ENCODE measurements around the gene ADGRB3.

Gene ADGRB3

GRCh38 chr6:69129046-69129445 lies 494.0 kb downstream of the ADGRB3 start:
- DNase-seq (ENCODE audit: low read depth), result no peak

DNA sequence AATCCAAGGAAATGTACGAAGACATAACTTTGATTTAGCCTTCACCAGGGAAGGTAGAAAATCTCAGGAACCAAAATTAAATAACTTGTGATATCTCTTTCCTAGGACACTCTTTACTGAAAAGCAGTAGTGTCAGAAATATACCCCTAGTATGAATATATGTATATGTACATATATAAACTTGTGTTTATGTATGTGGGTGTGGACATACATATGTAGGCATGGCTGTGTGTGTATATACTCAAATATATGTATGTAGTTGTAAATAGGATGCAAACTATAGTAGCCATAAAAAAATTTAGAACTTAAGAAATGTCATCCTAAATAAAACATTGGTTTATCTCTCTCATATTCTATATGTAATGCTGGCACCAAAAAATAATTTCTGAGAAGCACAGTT lies 500.8 kb downstream of the ADGRB3 start:
- no peak for DNase-seq (ENCODE audit: low read depth)

DNA sequence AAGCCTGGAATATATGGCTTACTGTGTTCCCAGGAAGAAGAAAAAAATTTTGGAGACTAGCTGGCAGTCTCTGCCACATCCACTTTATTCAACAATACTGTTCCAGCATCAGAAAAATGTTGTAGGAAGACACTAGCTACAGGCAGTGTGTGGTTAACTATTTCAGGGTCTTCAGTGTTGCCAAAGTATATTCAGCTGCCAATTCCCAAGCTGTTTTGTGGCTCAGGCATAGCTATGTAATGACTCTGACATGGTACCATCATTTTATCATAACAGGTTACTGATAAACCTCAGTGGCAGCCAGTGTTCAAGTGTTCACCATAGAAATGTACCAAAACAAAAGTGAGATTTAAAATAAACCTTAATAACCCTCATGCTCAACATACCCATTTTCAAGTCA lies 503.1 kb downstream of the ADGRB3 start:
- peak; percentile 4 for DNase-seq (ENCODE audit: low read depth)

GRCh38 chr6:69138893-69139494 lies 503.9 kb downstream of the ADGRB3 start:
- peak; percentile 12 for DNase-seq (ENCODE audit: low read depth)

GRCh38 chr6:69145062-69145461 lies 510.0 kb downstream of the ADGRB3 start:
- no peak for DNase-seq (ENCODE audit: low read depth)

- DNase-seq (ENCODE audit: low read depth), result no peak
Measured at GRCh38 chr6:69146385-69146784, 511.3 kb downstream of the ADGRB3 start.

DNA sequence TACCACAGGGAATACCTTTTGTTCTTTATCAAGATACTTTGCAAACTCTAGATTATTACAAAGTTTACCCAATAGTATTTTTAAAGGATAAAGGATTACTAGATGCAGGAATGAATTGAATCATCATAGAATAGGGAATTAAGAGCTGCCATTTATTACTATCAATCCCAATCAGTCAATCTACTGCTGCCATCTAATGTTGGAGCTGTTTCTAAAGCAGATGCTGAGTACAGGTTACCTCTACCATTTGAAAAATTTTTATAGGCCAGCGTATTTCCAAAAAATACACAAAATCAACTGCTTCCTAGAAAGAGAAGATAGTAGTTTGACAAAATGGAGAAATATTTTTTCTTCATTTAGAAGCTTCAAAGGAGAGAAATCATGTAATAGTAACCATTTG lies 520.4 kb downstream of the ADGRB3 start:
- peak; percentile 26 for DNase-seq (ENCODE audit: low read depth)

GRCh38 chr6:69162811-69163210 lies 527.7 kb downstream of the ADGRB3 start:
- no peak for DNase-seq (ENCODE audit: low read depth)

DNA sequence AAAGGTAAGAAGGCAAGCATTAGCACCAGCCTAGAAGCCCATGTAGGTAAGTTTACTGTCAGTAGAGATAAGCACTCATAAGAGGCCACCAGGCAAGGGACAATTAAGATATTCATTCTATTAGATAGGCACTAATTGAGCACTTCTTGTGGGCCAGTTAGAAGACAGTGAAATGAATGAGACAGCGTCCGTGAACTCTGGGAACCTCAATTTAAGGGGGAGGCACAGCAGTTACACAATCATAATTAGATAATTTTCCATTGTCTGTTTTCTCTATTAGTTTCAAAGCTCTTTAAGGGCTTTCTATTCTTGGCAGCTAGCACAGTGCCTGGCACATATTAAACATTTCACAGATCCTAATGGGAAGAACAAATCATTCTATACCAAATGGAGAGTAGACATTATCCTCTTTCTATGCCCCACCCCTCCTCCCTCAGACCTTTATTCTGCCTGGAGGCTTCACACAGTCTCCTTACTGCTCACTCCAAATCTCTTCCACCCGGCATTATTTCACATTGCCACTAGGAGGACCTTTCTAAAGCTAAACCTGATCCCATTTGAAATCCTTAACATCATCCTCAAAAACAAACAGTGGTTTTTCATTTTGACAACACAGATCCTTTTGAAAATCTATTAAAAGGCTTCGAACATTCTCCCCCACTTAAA lies 529.6 kb downstream of the ADGRB3 start:
- peak; percentile 45 for DNase-seq (ENCODE audit: low read depth)

DNA sequence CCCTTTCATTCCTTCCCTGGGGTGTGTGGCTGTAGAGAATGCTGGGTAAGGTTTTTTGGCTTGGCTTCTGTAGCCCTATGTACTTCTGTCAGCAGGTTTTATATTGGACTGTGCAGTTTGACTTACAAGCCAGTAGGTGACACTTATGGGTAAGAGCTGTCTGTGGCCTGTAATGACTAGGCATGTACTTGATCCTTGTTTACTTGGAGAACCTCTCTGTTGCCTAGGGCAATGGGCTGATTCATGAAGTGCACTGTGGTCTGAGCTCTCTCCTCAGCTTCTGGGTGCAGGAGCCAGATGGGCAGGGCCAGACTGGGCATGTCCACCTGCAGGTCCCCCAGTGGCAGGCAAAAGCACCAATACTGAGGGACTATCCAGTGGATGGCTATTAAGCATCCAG lies 544.6 kb downstream of the ADGRB3 start:
- DNase-seq (ENCODE audit: low read depth), result peak; percentile 82

DNA sequence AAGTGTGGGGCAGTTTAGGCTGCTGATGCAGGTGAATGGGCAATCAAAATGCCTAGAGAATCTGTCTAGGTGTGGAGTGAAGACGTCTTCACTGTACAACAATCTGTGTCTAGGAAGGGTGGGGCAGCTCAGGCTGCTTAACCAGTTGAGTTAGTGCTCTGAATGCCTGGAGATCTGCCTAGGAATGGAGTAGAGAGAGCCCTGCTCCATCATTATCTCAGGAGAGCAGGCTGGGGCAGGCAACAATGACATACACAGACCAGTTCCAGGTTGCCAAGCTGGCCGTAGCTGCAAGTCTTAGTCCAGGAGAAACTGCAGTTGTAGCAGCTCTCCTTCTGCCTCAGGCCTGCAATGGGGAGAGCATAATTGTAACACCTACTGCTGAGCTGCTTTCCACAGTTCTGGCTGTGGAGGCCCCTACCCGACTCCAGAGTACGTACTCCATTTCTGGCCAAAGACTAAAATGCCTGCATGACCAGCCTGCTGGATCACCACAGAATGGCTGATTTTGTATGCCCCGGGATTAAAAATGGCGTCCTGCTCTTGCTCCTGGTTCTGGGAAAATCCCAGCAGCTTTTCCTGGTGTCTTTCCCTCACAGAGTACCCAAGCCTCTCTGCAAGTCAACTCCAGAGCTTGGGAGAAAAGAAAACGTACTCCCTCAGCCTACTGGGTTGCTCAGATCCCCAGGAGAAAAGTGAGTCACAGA lies 545.4 kb downstream of the ADGRB3 start:
- DNase-seq (ENCODE audit: low read depth), result peak; percentile 13

GRCh38 chr6:69181964-69182363 lies 546.9 kb downstream of the ADGRB3 start:
- peak; percentile 22 for DNase-seq (ENCODE audit: low read depth)

DNA sequence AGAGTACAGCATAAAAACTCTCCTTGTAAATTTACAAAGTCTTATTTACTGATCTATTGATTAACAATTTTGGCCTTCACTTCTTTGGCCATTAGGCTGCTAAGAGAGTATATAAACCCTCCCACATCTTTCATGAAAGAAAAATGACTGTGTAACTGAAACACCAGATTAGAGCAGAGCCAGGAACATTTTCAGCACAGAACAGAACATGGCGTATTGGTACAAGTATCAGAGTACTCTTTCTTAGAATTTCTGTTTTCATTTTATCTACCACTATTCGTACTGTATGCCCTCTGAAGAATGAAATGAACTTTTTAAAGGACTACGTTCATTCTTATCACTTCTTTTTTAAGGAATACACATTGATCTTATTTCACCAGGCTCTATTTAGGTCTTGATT lies 550.2 kb downstream of the ADGRB3 start:
- no peak for DNase-seq (ENCODE audit: low read depth)

DNA sequence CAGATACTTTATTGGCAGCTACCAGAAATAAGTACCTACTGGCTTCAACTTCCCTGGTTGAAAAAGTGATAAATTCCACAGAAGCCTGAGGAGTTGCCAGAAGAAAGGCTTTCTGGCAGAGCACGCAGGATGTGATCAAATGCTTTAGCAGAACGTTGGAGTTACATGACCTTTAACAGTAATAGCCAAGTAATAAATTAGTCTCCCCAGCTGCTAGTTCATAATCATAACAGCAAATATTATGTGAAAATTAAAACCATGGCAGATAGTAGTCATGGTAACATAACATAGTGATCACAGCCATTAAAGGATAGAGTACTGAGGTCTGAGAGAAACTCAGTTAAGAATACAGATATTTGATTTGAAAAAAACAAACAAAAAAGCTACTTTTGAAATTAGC lies 567.7 kb downstream of the ADGRB3 start:
- no peak for DNase-seq (ENCODE audit: low read depth)

DNA sequence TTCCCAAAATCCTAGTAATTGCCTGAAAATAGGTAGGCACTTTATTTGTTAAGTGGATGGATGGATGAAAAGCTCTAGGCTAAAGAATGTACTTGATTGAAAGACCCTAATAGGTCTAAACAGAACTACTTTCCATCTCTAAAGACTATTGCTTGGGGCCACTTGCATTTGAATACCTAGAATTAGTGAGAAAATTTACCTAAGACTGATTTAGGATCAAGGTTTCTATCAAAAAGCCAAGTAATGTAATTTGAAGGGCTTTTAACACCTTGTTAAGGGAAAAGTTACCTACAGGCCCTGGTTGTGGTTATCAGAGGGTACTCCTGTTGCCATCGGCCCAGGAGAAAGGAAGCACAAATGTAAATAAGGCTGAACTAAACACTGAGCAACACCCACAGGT lies 581.0 kb downstream of the ADGRB3 start:
- no peak for DNase-seq (ENCODE audit: low read depth)

- no peak for DNase-seq (ENCODE audit: low read depth)
Measured at GRCh38 chr6:69217343-69217742, 582.3 kb downstream of the ADGRB3 start.

GRCh38 chr6:69220375-69220774 lies 585.3 kb downstream of the ADGRB3 start:
- DNase-seq (ENCODE audit: low read depth), result no peak

DNA sequence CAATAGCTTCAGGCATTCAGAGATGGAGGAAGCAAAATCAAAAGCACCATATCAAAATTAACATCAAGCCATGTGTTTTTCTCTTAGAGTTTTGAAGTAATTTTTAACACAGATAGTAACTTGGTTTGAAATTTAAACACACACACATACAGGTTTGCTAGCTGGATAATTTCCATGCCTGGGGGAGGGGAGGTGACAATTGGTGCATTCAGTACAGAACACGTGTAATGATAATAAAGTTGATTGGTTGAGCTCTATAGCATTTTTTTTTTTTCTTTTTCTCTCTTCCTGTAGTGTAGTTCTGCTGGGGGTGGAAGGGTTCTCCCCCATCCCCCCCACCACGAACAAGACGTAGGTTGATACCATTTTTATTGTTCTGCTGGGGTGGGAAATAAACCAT lies 596.9 kb downstream of the ADGRB3 start:
- DNase-seq (ENCODE audit: low read depth), result no peak

GRCh38 chr6:69232496-69232895 lies 597.4 kb downstream of the ADGRB3 start:
- DNase-seq (ENCODE audit: low read depth), result no peak

GRCh38 chr6:69232911-69233448 lies 597.9 kb downstream of the ADGRB3 start:
- DNase-seq (ENCODE audit: low read depth), result peak; percentile 69

DNA sequence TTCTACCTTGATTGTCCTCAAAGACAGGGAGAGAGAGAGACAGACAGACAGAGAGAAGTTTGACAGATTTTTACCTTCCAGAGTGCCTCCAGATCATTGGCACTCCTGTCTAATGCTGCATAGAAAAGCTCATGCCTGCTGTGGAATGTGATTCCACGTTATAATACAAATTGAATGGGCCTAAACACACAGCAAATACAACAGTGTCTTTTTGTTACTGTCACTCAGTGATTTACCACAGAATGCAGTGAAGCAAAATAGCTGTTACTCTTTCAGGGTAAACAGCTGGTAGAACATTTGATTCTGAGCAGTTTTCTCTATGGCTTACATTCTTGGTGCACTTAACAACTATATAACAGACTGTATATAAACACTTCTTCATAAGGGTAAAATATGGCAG lies 603.0 kb downstream of the ADGRB3 start:
- no peak for DNase-seq (ENCODE audit: low read depth)

- DNase-seq (ENCODE audit: low read depth), result no peak
Measured at GRCh38 chr6:69246983-69247382, 611.9 kb downstream of the ADGRB3 start.

DNA sequence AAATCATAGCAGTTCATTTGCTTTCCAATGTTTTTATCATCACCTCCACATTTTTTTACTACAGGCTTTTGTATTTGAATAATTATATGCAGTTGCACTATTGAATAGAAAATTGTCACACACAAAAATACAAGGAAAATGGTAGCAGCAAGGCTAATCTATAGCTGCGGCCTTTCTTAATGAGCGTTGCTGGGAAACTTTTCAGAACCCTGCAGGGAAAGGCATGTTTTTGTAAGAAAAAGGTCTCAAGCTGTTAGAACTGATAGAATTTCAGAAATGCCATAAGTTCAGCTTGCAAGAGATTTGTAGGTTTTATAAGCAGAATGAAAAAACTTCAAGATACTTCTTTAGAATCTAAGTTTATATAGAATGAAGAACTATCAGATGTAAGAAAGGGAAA lies 625.9 kb downstream of the ADGRB3 start:
- DNase-seq (ENCODE audit: low read depth), result no peak
